CD8-positive, alpha-beta memory T cell (primary cell): ENCODE data around the gene TDP2. TPM values are rescaled to one million over a fixed set of nuclear protein-coding genes. Genes with fewer than 3 reads are reported as not detected.
"Not testable (repeated sequence)": the region's sequence is repeated elsewhere in the genome, so short reads cannot be mapped to it uniquely, and the experiment has no call there.

ENCODE experiments used
- CTCF ChIA-PET: fragments of 350-600 bp; sonication (Branson Sonifier 250); formaldehyde crosslinking; loops from one replicate; lab custom pipeline; 2021; ENCODE audit warnings: antibody characterized with exemption; lab: Charles Lee
- POLR2A ChIA-PET: fragments of 350-600 bp; sonication (Branson Sonifier 250); formaldehyde crosslinking; loops from one replicate; lab custom pipeline; 2021; ENCODE audit warnings: antibody characterized with exemption; lab: Charles Lee
- DNase-seq, 5 donors: peaks; one replicate each; pipeline versions ENCODE4 v3.0.0 to v3.0.0-alpha.2; 2020 to 2022; ENCODE audit warnings: mixed read lengths in 1 of 5
- H3K27ac ChIP-seq: one replicate; pipeline ENCODE4 v1.7.0; 2013; ENCODE audit warnings: low read depth, mild to moderate bottlenecking, low read length, moderate library complexity
- H3K27me3 ChIP-seq: 2 replicates; pipeline ENCODE4 v1.7.0; 2013; ENCODE audit warnings: low read length, mild to moderate bottlenecking; ENCODE audit not compliant: insufficient read depth, poor library complexity, severe bottlenecking
- H3K36me3 ChIP-seq: 2 replicates; pipeline ENCODE4 v1.7.0; 2013; ENCODE audit warnings: mild to moderate bottlenecking, low read length, moderate library complexity; ENCODE audit not compliant: insufficient read depth
- H3K4me1 ChIP-seq: 2 replicates; pipeline ENCODE4 v1.7.0; 2013; ENCODE audit warnings: mild to moderate bottlenecking, low read length, moderate library complexity; ENCODE audit not compliant: insufficient read depth
- H3K4me3 ChIP-seq: 2 replicates; pipeline ENCODE4 v1.7.0; 2013; ENCODE audit warnings: mild to moderate bottlenecking, low read length
- H3K9me3 ChIP-seq: 2 replicates; pipeline ENCODE4 v1.7.0; 2013; ENCODE audit warnings: mild to moderate bottlenecking, low read length
- H3K27ac Mint-ChIP-seq, 8 donors: one replicate each; pipeline ENCODE4 v1.8.0; 2020 to 2021; ENCODE audit warnings: mixed read lengths in 8 of 8, mild to moderate bottlenecking in 6 of 8, inconsistent platforms in 3 of 8, moderate library complexity in 3 of 8
- H3K27me3 Mint-ChIP-seq, 2 donors: one replicate each; pipeline ENCODE4 v1.8.0; 2020 to 2021; ENCODE audit warnings: mixed read lengths in 2 of 2, mild to moderate bottlenecking in 1 of 2, moderate library complexity in 1 of 2
- H3K36me3 Mint-ChIP-seq, 3 donors: one replicate each; pipeline ENCODE4 v1.8.0; 2020 to 2021; ENCODE audit warnings: mixed read lengths in 3 of 3, inconsistent platforms in 1 of 3, mild to moderate bottlenecking in 1 of 3
- H3K4me1 Mint-ChIP-seq, 3 donors: one replicate each; pipeline ENCODE4 v1.8.0; 2020 to 2021; ENCODE audit warnings: mixed read lengths in 3 of 3, inconsistent platforms in 1 of 3, mild to moderate bottlenecking in 1 of 3
- H3K4me3 Mint-ChIP-seq, 7 donors: one replicate each; pipeline ENCODE4 v1.8.0; 2020 to 2021; ENCODE audit warnings: mixed read lengths in 7 of 7, mild to moderate bottlenecking in 6 of 7, moderate library complexity in 4 of 7, inconsistent platforms in 2 of 7
- H3K9me3 Mint-ChIP-seq, 5 donors: one replicate each; pipeline ENCODE4 v1.8.0; 2020 to 2022; ENCODE audit warnings: mixed read lengths in 5 of 5, mild to moderate bottlenecking in 3 of 5, moderate library complexity in 2 of 5, inconsistent platforms in 1 of 5
- polyA plus RNA-seq: library from polyadenylated mRNA; unstranded; fragments of 300-500 nt; fragmentation: Illumina TruSeq; gene quantifications from one replicate; pipeline ENCODE4 v1.2.3, GENCODE V29; 2021
- total RNA-seq, 2 experiments: library from RNA; stranded (reverse); gene quantifications; one replicate each; pipeline ENCODE4 v1.2.3, GENCODE V29; 2021

Gene TDP2
- total and polyA plus RNA-seq, 3 experiments from 2014 or later: 46.1 to 50.6 (median 49.8) TPM

DNA sequence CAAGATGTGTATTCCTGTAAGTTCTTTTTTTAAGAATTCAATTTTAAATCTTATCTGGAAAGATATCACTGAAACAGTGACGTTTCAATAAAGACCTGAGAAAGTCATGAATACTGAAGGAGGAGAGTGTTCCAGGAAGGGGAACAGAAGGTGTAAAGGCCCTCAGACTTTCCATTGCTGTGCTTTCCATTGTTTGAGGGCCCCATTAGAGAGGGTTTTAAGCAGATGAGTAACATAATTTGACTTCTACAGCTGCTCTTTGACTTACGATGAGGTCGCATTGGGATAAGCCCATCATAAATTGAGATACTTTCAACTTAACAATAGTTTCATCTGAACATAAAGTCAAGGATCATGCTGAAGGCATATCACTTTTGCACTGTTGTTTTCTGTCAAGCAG, 24.9 kb upstream of the TDP2 start:
- peaks cover 4 to 14% (median 13%) of the 10 kb centered on the region in 3 donors for H3K4me1 Mint-ChIP-seq
- DNase-seq: no peak
- ChIA-PET POLR2A (no interaction called here), CTCF (interaction anchor here (1.6 kb wide), 1 partner anchor 111 kb away, joined by 7 read pairs; no protein-coding TSS in a partner anchor)
- H3K4me1 ChIP-seq: no peaks in the 10 kb centered on the region
- no peaks in the 10 kb centered on the region for H3K9me3 ChIP-seq
- H3K27ac ChIP-seq: no peak overlapping the region
- H3K36me3 ChIP-seq: peaks cover 4% of the 10 kb centered on the region
- no peak overlapping the region for H3K4me3 Mint-ChIP-seq
- peak overlapping the region in 2 of 8 donors; percentile 7 to 24 for H3K27ac Mint-ChIP-seq
- peaks cover 0 to 7% (median 3%) of the 10 kb centered on the region in 3 donors for H3K36me3 Mint-ChIP-seq
- H3K27me3 Mint-ChIP-seq: no peaks in the 10 kb centered on the region
- H3K27me3 ChIP-seq: no peaks in the 10 kb centered on the region
- H3K9me3 Mint-ChIP-seq: no peaks in the 10 kb centered on the region
- H3K4me3 ChIP-seq: no peak overlapping the region

DNA sequence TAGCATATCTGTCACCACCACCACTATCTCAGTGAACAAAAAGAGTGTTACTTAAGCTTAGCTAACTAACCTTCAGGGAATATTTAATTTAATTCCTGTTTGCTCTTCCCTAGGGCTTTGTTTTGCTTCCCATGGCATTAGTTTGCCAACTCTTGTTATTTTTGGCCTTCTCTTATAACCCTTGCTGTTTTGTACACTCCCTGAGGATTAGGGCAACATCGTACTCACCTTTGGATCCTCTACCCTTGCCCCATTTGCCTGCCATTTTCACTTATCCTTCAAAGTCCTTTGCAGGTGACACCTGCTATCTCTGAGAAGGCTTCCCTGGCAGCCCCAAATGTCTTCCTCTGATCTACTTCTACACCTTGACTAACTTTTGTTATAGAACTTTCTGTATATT, 23.9 kb upstream of the TDP2 start:
- Histone ChIP-seq H3K27ac (no peak overlapping the region), H3K9me3 (no peaks in the 10 kb centered on the region), H3K36me3 (peaks cover 4% of the 10 kb centered on the region), H3K4me3 (no peak overlapping the region), H3K4me1 (no peaks in the 10 kb centered on the region), H3K27me3 (no peaks in the 10 kb centered on the region)
- CTCF ChIA-PET: no interaction called here
- H3K27ac Mint-ChIP-seq: peak overlapping the region in 1 of 8 donors; percentile 19
- H3K27me3 Mint-ChIP-seq: no peaks in the 10 kb centered on the region
- no peaks in the 10 kb centered on the region for H3K9me3 Mint-ChIP-seq
- peaks cover 4 to 13% (median 12%) of the 10 kb centered on the region in 3 donors for H3K4me1 Mint-ChIP-seq
- peaks cover 0 to 7% (median 5%) of the 10 kb centered on the region in 3 donors for H3K36me3 Mint-ChIP-seq
- POLR2A ChIA-PET: no interaction called here
- no peak for DNase-seq
- no peak overlapping the region for H3K4me3 Mint-ChIP-seq

GRCh38 chr6:24689964-24690363, 23.3 kb upstream of the TDP2 start:
- Mint-ChIP-seq H3K4me3 (no peak overlapping the region), H3K9me3 (no peaks in the 10 kb centered on the region), H3K27me3 (no peaks in the 10 kb centered on the region), H3K4me1 (peaks cover 2 to 10% (median 9%) of the 10 kb centered on the region in 3 donors), H3K36me3 (peaks cover 0 to 7% (median 6%) of the 10 kb centered on the region in 3 donors), H3K27ac (no peak overlapping the region)
- H3K27me3 ChIP-seq: no peaks in the 10 kb centered on the region
- no peaks in the 10 kb centered on the region for H3K4me1 ChIP-seq
- DNase-seq: no peak
- peaks cover 4% of the 10 kb centered on the region for H3K36me3 ChIP-seq
- ChIA-PET POLR2A (no interaction called here), CTCF (interaction anchor here (2.4 kb wide), 1 partner anchor 108 kb away, joined by 13 read pairs; no protein-coding TSS in a partner anchor)
- no peaks in the 10 kb centered on the region for H3K9me3 ChIP-seq
- H3K4me3 ChIP-seq: no peak overlapping the region
- H3K27ac ChIP-seq: no peak overlapping the region

DNA sequence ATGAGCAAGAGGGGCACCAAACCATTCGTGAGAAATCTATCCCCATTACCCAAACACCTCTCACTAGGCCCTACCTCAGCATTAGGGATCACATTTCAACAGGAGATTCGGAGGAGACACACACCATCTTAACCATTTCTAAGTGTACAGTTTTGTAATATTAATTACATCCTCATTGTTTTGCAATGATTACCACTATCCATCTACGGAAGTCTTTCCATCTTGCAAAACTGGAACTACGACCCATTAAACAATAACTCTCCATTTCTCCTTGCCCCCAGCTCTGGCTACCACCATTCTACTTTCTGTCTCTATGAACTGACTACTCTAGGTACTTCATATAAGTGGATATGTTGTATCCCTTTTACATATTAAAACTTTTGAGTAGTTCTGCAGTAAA, 20.2 kb upstream of the TDP2 start:
- H3K27ac ChIP-seq: no peak overlapping the region
- no peaks in the 10 kb centered on the region for H3K9me3 Mint-ChIP-seq
- H3K4me1 ChIP-seq: no peaks in the 10 kb centered on the region
- peak overlapping the region in 1 of 8 donors; percentile 62 for H3K27ac Mint-ChIP-seq
- peaks cover 0 to 10% (median 7%) of the 10 kb centered on the region in 3 donors for H3K36me3 Mint-ChIP-seq
- ChIA-PET CTCF (no interaction called here), POLR2A (no interaction called here)
- no peaks in the 10 kb centered on the region for H3K27me3 Mint-ChIP-seq
- DNase-seq: no peak
- H3K4me1 Mint-ChIP-seq: peaks cover 0 to 2% (median 2%) of the 10 kb centered on the region in 3 donors
- no peak overlapping the region for H3K4me3 ChIP-seq
- no peaks in the 10 kb centered on the region for H3K27me3 ChIP-seq
- H3K4me3 Mint-ChIP-seq: no peak overlapping the region
- H3K9me3 ChIP-seq: no peaks in the 10 kb centered on the region
- no peaks in the 10 kb centered on the region for H3K36me3 ChIP-seq

- ChIA-PET CTCF (no interaction called here), POLR2A (no interaction called here)
- no peak overlapping the region for H3K4me3 Mint-ChIP-seq
- no peaks in the 10 kb centered on the region for H3K27me3 ChIP-seq
- no peak overlapping the region for H3K4me3 ChIP-seq
- H3K27ac ChIP-seq: no peak overlapping the region
- no peaks in the 10 kb centered on the region for H3K4me1 Mint-ChIP-seq
- peak overlapping the region in 1 of 8 donors; percentile 69 for H3K27ac Mint-ChIP-seq
- no peaks in the 10 kb centered on the region for H3K27me3 Mint-ChIP-seq
- peaks cover 0 to 12% (median 7%) of the 10 kb centered on the region in 3 donors for H3K36me3 Mint-ChIP-seq
- no peaks in the 10 kb centered on the region for H3K9me3 ChIP-seq
- no peaks in the 10 kb centered on the region for H3K9me3 Mint-ChIP-seq
- H3K36me3 ChIP-seq: no peaks in the 10 kb centered on the region
- no peak for DNase-seq
- H3K4me1 ChIP-seq: no peaks in the 10 kb centered on the region
These were observed 19.7 kb upstream of the TDP2 start for GRCh38 chr6:24686408-24686807.

- peaks cover 0 to 12% (median 7%) of the 10 kb centered on the region in 3 donors for H3K36me3 Mint-ChIP-seq
- Histone ChIP-seq H3K27ac (no peak overlapping the region), H3K27me3 (no peaks in the 10 kb centered on the region), H3K4me3 (no peak overlapping the region), H3K4me1 (no peaks in the 10 kb centered on the region), H3K36me3 (no peaks in the 10 kb centered on the region), H3K9me3 (no peaks in the 10 kb centered on the region)
- CTCF ChIA-PET: no interaction called here
- H3K4me1 Mint-ChIP-seq: no peaks in the 10 kb centered on the region
- H3K4me3 Mint-ChIP-seq: no peak overlapping the region
- POLR2A ChIA-PET: interaction anchor here (0.6 kb wide), 1 partner anchor 35 kb away, joined by 6 read pairs; no protein-coding TSS in a partner anchor
- H3K9me3 Mint-ChIP-seq: no peaks in the 10 kb centered on the region
- DNase-seq: no peak
- H3K27ac Mint-ChIP-seq: peak overlapping the region in 1 of 8 donors; percentile 63
- H3K27me3 Mint-ChIP-seq: no peaks in the 10 kb centered on the region
These were observed 16.9 kb upstream of the TDP2 start for GRCh38 chr6:24683297-24684296.

DNA sequence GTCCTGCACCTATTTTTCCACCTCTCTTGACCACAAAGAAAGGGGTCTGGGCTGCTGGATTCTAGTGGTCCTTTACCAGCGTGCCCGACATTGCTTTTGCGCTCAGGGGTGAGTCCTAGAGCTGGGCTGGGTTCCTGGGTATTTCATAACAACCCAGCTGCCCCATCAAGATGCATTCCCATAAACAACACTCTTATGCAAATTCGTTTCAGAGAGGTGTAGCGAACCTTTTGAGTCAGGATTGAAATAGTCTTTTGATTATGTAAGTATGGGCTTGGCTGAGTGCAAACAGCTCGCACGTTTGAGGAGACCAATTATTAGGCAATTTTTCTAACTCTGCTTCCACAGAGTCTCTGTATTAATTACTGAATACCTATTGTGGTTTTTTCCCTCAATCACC, 13.9 kb upstream of the TDP2 start:
- no peak overlapping the region for H3K27ac Mint-ChIP-seq
- CTCF ChIA-PET: no interaction called here
- POLR2A ChIA-PET: no interaction called here

GRCh38 chr6:24678792-24679352, 12.2 kb upstream of the TDP2 start:
- POLR2A ChIA-PET, CTCF ChIA-PET: not testable (repeated sequence)

More for the DNA sequence above, 13.9 kb upstream of the TDP2 start:
- no peaks in the 10 kb centered on the region for H3K9me3 ChIP-seq
- Mint-ChIP-seq H3K4me1 (no peaks in the 10 kb centered on the region), H3K27me3 (no peaks in the 10 kb centered on the region), H3K9me3 (no peaks in the 10 kb centered on the region), H3K36me3 (peaks cover 1 to 7% (median 3%) of the 10 kb centered on the region in 3 donors), H3K4me3 (no peak overlapping the region)
- DNase-seq: no peak
- no peak overlapping the region for H3K4me3 ChIP-seq
- H3K27me3 ChIP-seq: no peaks in the 10 kb centered on the region
- H3K27ac ChIP-seq: no peak overlapping the region
- no peaks in the 10 kb centered on the region for H3K36me3 ChIP-seq
- H3K4me1 ChIP-seq: no peaks in the 10 kb centered on the region

More at GRCh38 chr6:24678792-24679352, 12.2 kb upstream of the TDP2 start:
- not testable (repeated sequence) for H3K4me3 Mint-ChIP-seq, H3K4me1 ChIP-seq, DNase-seq, H3K27ac ChIP-seq, H3K36me3 Mint-ChIP-seq, H3K4me1 Mint-ChIP-seq, H3K9me3 ChIP-seq, H3K4me3 ChIP-seq, H3K27me3 Mint-ChIP-seq, H3K9me3 Mint-ChIP-seq, H3K36me3 ChIP-seq, H3K27ac Mint-ChIP-seq, H3K27me3 ChIP-seq
